Measurements from ENCODE around the gene RALGPS1.

The RALGPS1 gene

GRCh38 chr9:127126971-127127370, 212.4 kb downstream of the RALGPS1 start:
- no peak for TF ChIP-seq CTCF (IDR thresholded peaks at IDR 0.05; ENCODE audit: low read depth, low read length)

GRCh38 chr9:127128341-127129072, 213.9 kb downstream of the RALGPS1 start:
- TF ChIP-seq CTCF (IDR thresholded peaks at IDR 0.05; ENCODE audit: low read depth, low read length), result no peak
- H3K4me3 ChIP-seq (ENCODE audit: low read depth, low read length), result no peak overlapping the region

More at GRCh38 chr9:127126971-127127370, 212.4 kb downstream of the RALGPS1 start:
- H3K4me3 ChIP-seq (ENCODE audit: low read depth, low read length), result no peak overlapping the region

- H3K4me3 ChIP-seq (ENCODE audit: low read depth, low read length), result no peak overlapping the region
- no peak for TF ChIP-seq CTCF (IDR thresholded peaks at IDR 0.05; ENCODE audit: low read depth, low read length)
Observed at GRCh38 chr9:127129073-127129717, 214.6 kb downstream of the RALGPS1 start.

GRCh38 chr9:127129718-127130085, 215.1 kb downstream of the RALGPS1 start:
- no peak overlapping the region for H3K4me3 ChIP-seq (ENCODE audit: low read depth, low read length)
- no peak for TF ChIP-seq CTCF (IDR thresholded peaks at IDR 0.05; ENCODE audit: low read depth, low read length)

GRCh38 chr9:127130235-127130634, 215.7 kb downstream of the RALGPS1 start:
- H3K4me3 ChIP-seq (ENCODE audit: low read depth, low read length), result no peak overlapping the region
- no peak for TF ChIP-seq CTCF (IDR thresholded peaks at IDR 0.05; ENCODE audit: low read depth, low read length)

- no peak for TF ChIP-seq CTCF (IDR thresholded peaks at IDR 0.05; ENCODE audit: low read depth, low read length)
- H3K4me3 ChIP-seq (ENCODE audit: low read depth, low read length), result no peak overlapping the region
Observed at GRCh38 chr9:127130661-127131538, 216.3 kb downstream of the RALGPS1 start.

Data from WI38 (cell line).